HL-60 (cell line): Measurements from ENCODE around the gene EIF3J.

Experiments
- DNase-seq, 2 experiments: peaks; one replicate each; pipeline ENCODE4 v3.0.0-alpha.2; 2010 to 2020; ENCODE audit warnings: low read depth in 1 of 2, low spot score in 1 of 2
- H3K27ac ChIP-seq: fragments of 250-450 bp; sonication (Bioruptor Pico); replicated peaks from 2 replicates; pipeline ENCODE4 v1.5.1; 2020; ENCODE audit warnings: mild to moderate bottlenecking, moderate library complexity
- H3K27me3 ChIP-seq: fragments of 250-450 bp; sonication (Bioruptor Pico); 2 replicates; pipeline ENCODE4 v1.5.1; 2021; ENCODE audit warnings: mild to moderate bottlenecking, moderate library complexity; ENCODE audit not compliant: insufficient read depth, poor library complexity, severe bottlenecking
- H3K4me3 ChIP-seq: replicated peaks from 2 replicates; pipeline ENCODE4 v1.5.1; 2011; ENCODE audit warnings: mild to moderate bottlenecking, control low read depth, low read length; ENCODE audit not compliant: insufficient read depth
- CTCF ChIP-seq: IDR thresholded peaks from one replicate; pipeline ENCODE4 v1.5.1; 2011; ENCODE audit warnings: low read length, control low read depth, inconsistent platforms; ENCODE audit not compliant: insufficient read depth
- GABPA ChIP-seq: IDR thresholded peaks from 2 replicates; pipeline ENCODE4 v1.6.1; 2012; ENCODE audit warnings: low read depth
- POLR2AphosphoS5 ChIP-seq: IDR thresholded peaks from 2 replicates; pipeline ENCODE4 v1.6.1; 2012; ENCODE audit warnings: low read depth
- REST ChIP-seq: IDR thresholded peaks from 2 replicates; pipeline ENCODE4 v1.6.1; 2012; ENCODE audit warnings: low read depth; ENCODE audit not compliant: insufficient replicate concordance
- SPI1 ChIP-seq: IDR thresholded peaks from 2 replicates; pipeline ENCODE4 v1.6.1; 2012; ENCODE audit warnings: low read depth, mild to moderate bottlenecking, borderline replicate concordance

Gene EIF3J

GRCh38 chr15:44568338-44568737 lies 31.4 kb downstream of the EIF3J start:
- DNase-seq = no peak
- no peaks in the 10 kb centered on the region for H3K27me3 ChIP-seq
- H3K27ac ChIP-seq = no peak overlapping the region
- H3K4me3 ChIP-seq = no peak overlapping the region
- TF ChIP-seq GABPA = no peak
- TF ChIP-seq SPI1 = no peak
- no peak for TF ChIP-seq CTCF
- no peak for TF ChIP-seq REST
- TF ChIP-seq POLR2AphosphoS5 = no peak

DNA sequence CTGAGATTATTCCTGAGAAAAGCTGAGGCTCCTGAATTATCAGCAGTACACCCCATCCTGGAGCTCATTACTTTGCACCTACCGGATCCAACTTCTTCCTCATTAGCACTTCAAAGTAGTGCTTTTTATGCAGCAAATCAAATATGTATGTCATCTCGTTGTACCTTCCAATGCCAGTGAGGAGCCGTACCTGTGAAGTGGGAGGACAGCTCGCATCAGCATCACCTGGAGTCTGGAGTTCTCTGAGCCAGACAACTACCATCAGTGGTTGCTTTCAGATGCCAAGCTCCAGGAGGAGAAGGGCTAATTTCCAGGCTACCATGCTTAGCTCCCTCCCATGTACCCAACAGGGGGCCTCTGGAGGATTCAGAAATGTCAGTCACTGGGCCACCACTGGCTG lies 32.4 kb downstream of the EIF3J start:
- Histone ChIP-seq H3K4me3 (no peak overlapping the region), H3K27me3 (no peaks in the 10 kb centered on the region), H3K27ac (no peak overlapping the region)
- no peak for DNase-seq
- TF ChIP-seq GABPA (no peak), SPI1 (no peak), CTCF (no peak), POLR2AphosphoS5 (no peak)

GRCh38 chr15:44570361-44570760 lies 33.4 kb downstream of the EIF3J start:
- Histone ChIP-seq H3K27me3 (no peaks in the 10 kb centered on the region), H3K4me3 (no peak overlapping the region), H3K27ac (no peak overlapping the region)
- TF ChIP-seq SPI1 (no peak), GABPA (no peak), REST (no peak), POLR2AphosphoS5 (no peak), CTCF (no peak)
- no peak for DNase-seq

- H3K4me3 ChIP-seq = no peak overlapping the region
- DNase-seq = no peak
- H3K27me3 ChIP-seq = no peaks in the 10 kb centered on the region
- no peak overlapping the region for H3K27ac ChIP-seq
- TF ChIP-seq GABPA = no peak
Measured at GRCh38 chr15:44573386-44573785, 36.4 kb downstream of the EIF3J start.
